A549 (cell line): Measurements from ENCODE around the gene THY1. TPM values are rescaled to one million over a fixed set of nuclear protein-coding genes. Genes with fewer than 3 reads are reported as not detected.

ENCODE experiments used
- ATAC-seq, 2 experiments: fragments of 200-7000 bp in 1 of 2; fragments of >200 bp in 1 of 2; cut with Nextera tagmentation in 1 of 2; cut with Tn5 transposase in 1 of 2; 3 replicates each; pipeline versions ENCODE4 v1.8.0 to v1.9.1; 2018 to 2020; ENCODE audit warnings: mild to moderate bottlenecking in 1 of 2, moderate library complexity in 1 of 2
- CTCF ChIA-PET: fragments of 300-600 bp; sonication (Branson Sonifier 250); formaldehyde crosslinking; extraction: SDS; loops from one replicate; lab custom pipeline; 2021; ENCODE audit warnings: antibody characterized with exemption, inconsistent platforms; lab: Yijun Ruan, JAX
- POLR2A ChIA-PET: fragments of 350-600 bp; formaldehyde crosslinking; extraction: SDS; loops from one replicate; lab custom pipeline; 2021; ENCODE audit warnings: antibody characterized with exemption, inconsistent platforms; lab: Yijun Ruan, JAX
- DNase-seq, 2 experiments: peaks; one replicate each; pipeline versions ENCODE4 v3.0.0 to v3.0.0-alpha.2; 2011 to 2016; ENCODE audit warnings: low read depth in 1 of 2, low spot score in 1 of 2
- FAIRE-seq: peaks from 2 replicates; lab custom pipeline; 2011; peaks lifted over from hg19 to GRCh38; lab: Jason Lieb, UNC
- H3K27ac ChIP-seq, 2 experiments: fragments of >200 bp; sonication (Bioruptor Twin); formaldehyde crosslinking; 3 replicates each; pipeline ENCODE4 v1.5.1; 2016 to 2017
- H3K4me1 ChIP-seq: fragments of >200 bp; sonication (Bioruptor Twin); formaldehyde crosslinking; 3 replicates; pipeline ENCODE4 v1.6.1; 2016
- H3K4me2 ChIP-seq: fragments of >200 bp; sonication (Bioruptor Twin); formaldehyde crosslinking; 3 replicates; pipeline ENCODE4 v1.6.1; 2016
- H3K4me3 ChIP-seq: fragments of >200 bp; sonication (Bioruptor Twin); formaldehyde crosslinking; 3 replicates; pipeline ENCODE4 v1.5.1; 2016
- H3K9me3 ChIP-seq: fragments of >200 bp; sonication (Bioruptor Twin); formaldehyde crosslinking; 3 replicates; pipeline ENCODE4 v1.6.1; 2016
- ATOH8 ChIP-seq: fragments of 250-450 bp; sonication (Bioruptor Pico); IDR thresholded peaks from 2 replicates; pipeline ENCODE4 v1.5.0; 2020; ENCODE audit warnings: low read depth, mild to moderate bottlenecking, moderate library complexity
- CBX2 ChIP-seq: fragments of 200-600 bp; sonication (generic); IDR thresholded peaks from 2 replicates; pipeline ENCODE4 v1.6.1; 2016; ENCODE audit warnings: low read depth, mild to moderate bottlenecking, borderline replicate concordance
- CBX8 ChIP-seq: fragments of 200-600 bp; sonication (generic); IDR thresholded peaks from 2 replicates; pipeline ENCODE4 v1.6.1; 2016
- CTCF ChIP-seq: fragments of >200 bp; sonication (Bioruptor Twin); formaldehyde crosslinking; IDR thresholded peaks from 3 replicates; pipeline ENCODE4 v1.5.1; 2016
- EHF ChIP-seq: fragments of 250-450 bp; sonication (Bioruptor Pico); IDR thresholded peaks from 2 replicates; pipeline ENCODE4 v1.5.0; 2020; ENCODE audit warnings: mild to moderate bottlenecking
- EHMT2 ChIP-seq: fragments of 200-600 bp; sonication (generic); IDR thresholded peaks from 2 replicates; pipeline ENCODE4 v1.6.1; 2016; ENCODE audit warnings: antibody characterized with exemption, low read depth, mild to moderate bottlenecking, moderate library complexity
- ESRRA ChIP-seq: fragments of 150-350 bp; IDR thresholded peaks from 2 replicates; pipeline ENCODE4 v1.6.1; 2014; ENCODE audit warnings: mild to moderate bottlenecking, low read length, borderline replicate concordance
- FOSL2 ChIP-seq, 2 experiments: fragments of 450-650 bp in 1 of 2; fragments of >200 bp in 1 of 2; sonication (Bioruptor Twin) in 1 of 2; formaldehyde crosslinking; IDR thresholded peaks; 2 replicates each; pipeline versions ENCODE4 v1.5.0 to v1.6.1; 2016 to 2020; ENCODE audit warnings: mild to moderate bottlenecking in 1 of 2, moderate library complexity in 1 of 2
- FOXS1 ChIP-seq: fragments of 250-450 bp; sonication (Bioruptor Pico); IDR thresholded peaks from 2 replicates; pipeline ENCODE4 v1.5.0; 2020; ENCODE audit warnings: mild to moderate bottlenecking, moderate library complexity
- HDAC2 ChIP-seq: fragments of 200-600 bp; sonication (generic); IDR thresholded peaks from 2 replicates; pipeline ENCODE4 v1.6.1; 2016
- HOXA7 ChIP-seq: fragments of 250-450 bp; sonication (Bioruptor Pico); IDR thresholded peaks from 2 replicates; pipeline ENCODE4 v1.5.0; 2020; ENCODE audit warnings: mild to moderate bottlenecking, moderate library complexity
- HOXB13 ChIP-seq: fragments of 250-450 bp; sonication (Bioruptor Pico); IDR thresholded peaks from 2 replicates; pipeline ENCODE4 v1.5.0; 2020; ENCODE audit warnings: low read depth, mild to moderate bottlenecking, moderate library complexity
- JUN ChIP-seq, 2 experiments: fragments of >200 bp; sonication (Bioruptor Twin); formaldehyde crosslinking; IDR thresholded peaks; 2 replicates in 1 of 2; 3 replicates in 1 of 2; pipeline ENCODE4 v1.6.1; 2016 to 2017
- NPAS2 ChIP-seq: fragments of 250-450 bp; sonication (Bioruptor Pico); IDR thresholded peaks from 2 replicates; pipeline ENCODE4 v1.8.0; 2022; ENCODE audit warnings: mild to moderate bottlenecking, moderate library complexity, borderline replicate concordance
- NR3C1 ChIP-seq: fragments of >200 bp; sonication (Bioruptor Twin); formaldehyde crosslinking; IDR thresholded peaks from 3 replicates; pipeline ENCODE4 v1.6.1; 2017
- RARB ChIP-seq: fragments of 250-450 bp; sonication (Bioruptor Pico); IDR thresholded peaks from 2 replicates; pipeline ENCODE4 v1.8.0; 2021; ENCODE audit warnings: mild to moderate bottlenecking, moderate library complexity
- RCOR1 ChIP-seq: fragments of 150-350 bp; IDR thresholded peaks from 2 replicates; pipeline ENCODE4 v1.6.1; 2014; ENCODE audit warnings: antibody characterized with exemption, low read length, low read depth
- REST ChIP-seq: fragments of 200-600 bp; sonication (generic); IDR thresholded peaks from 2 replicates; pipeline ENCODE4 v1.6.1; 2016; ENCODE audit warnings: antibody characterized with exemption, mild to moderate bottlenecking, moderate library complexity
- WGBS: methylation state at CpG from one replicate; pipeline ENCODE4 v1.1.6; 2017; ENCODE audit errors: missing lambda C conversion rate; 5-methylcytosine and 5-hydroxymethylcytosine counted together
- polyA plus RNA-seq, 4 experiments: library from polyadenylated mRNA; depleted of rRNA in 3 of 4; stranded (reverse); fragments of >200 nt; fragmentation: RNase III in 1 of 4; extraction: RNeasy Plus Mini Kit Qiagen cat#74134 plus additional on column Dnase treatment in 1 of 4; gene quantifications; 2 replicates in 3 of 4; 3 replicates in 1 of 4; pipeline ENCODE4 v1.2.3, GENCODE V29; 2011 to 2017

THY1 gene
- polyA plus RNA-seq, 2 of the 4 experiments (the other 2 are of a cell fraction) = 7.1 to 19.9 TPM

- DNase-seq (no peak), ATAC-seq (no peak), FAIRE-seq (no peak)
- peaks cover 16% of the 10 kb centered on the region for H3K4me1 ChIP-seq
- H3K4me2 ChIP-seq = no peak overlapping the region
- no peak overlapping the region for H3K27ac ChIP-seq
- WGBS = 62% methylated on average over 2 of the region's 2 CpGs
- CTCF ChIA-PET = no interaction called here
- H3K4me3 ChIP-seq = no peak overlapping the region
- no peaks in the 10 kb centered on the region for H3K9me3 ChIP-seq
- POLR2A ChIA-PET = no interaction called here
- TF ChIP-seq FOSL2 (IDR thresholded peaks at IDR 0.05) (no peak), FOSL2 (CRISPR knock-in tag; IDR thresholded peaks at IDR 0.05) (no peak), RARB (CRISPR knock-in tag) (no peak), HOXA7 (no peak), CBX8 (no peak), RCOR1 (no peak), HDAC2 (no peak)
Measured at GRCh38 chr11:119436711-119437110, 13.7 kb upstream of the THY1 start.

- H3K4me2 ChIP-seq = no peak overlapping the region
- no peak for ATAC-seq
- H3K9me3 ChIP-seq = no peaks in the 10 kb centered on the region
- H3K4me3 ChIP-seq = no peak overlapping the region
- POLR2A ChIA-PET = no interaction called here
- no peak for DNase-seq
- TF ChIP-seq NPAS2 (CRISPR knock-in tag) (no peak), JUN (IDR thresholded peaks at IDR 0.05) (no peak), ATOH8 (CRISPR knock-in tag) (no peak), NR3C1 (no peak), FOXS1 (CRISPR knock-in tag) (no peak), CBX2 (no peak), HOXB13 (no peak), CTCF (no peak), REST (no peak), ESRRA (no peak), EHMT2 (no peak), EHF (no peak)
- no peak for FAIRE-seq
- H3K27ac ChIP-seq = no peak overlapping the region
- CTCF ChIA-PET = no interaction called here
- 77% methylated on average over 7 of the region's 7 CpGs for WGBS
- H3K4me1 ChIP-seq = peaks cover 16% of the 10 kb centered on the region
Measured at GRCh38 chr11:119436093-119436492, 13.1 kb upstream of the THY1 start.
